Measurements from ENCODE around the gene SP7. TPM values are rescaled to one million over a fixed set of nuclear protein-coding genes. Genes with fewer than 3 reads are reported as not detected.

Gene SP7
- total and polyA plus RNA-seq, 4 donors = not detected

DNA sequence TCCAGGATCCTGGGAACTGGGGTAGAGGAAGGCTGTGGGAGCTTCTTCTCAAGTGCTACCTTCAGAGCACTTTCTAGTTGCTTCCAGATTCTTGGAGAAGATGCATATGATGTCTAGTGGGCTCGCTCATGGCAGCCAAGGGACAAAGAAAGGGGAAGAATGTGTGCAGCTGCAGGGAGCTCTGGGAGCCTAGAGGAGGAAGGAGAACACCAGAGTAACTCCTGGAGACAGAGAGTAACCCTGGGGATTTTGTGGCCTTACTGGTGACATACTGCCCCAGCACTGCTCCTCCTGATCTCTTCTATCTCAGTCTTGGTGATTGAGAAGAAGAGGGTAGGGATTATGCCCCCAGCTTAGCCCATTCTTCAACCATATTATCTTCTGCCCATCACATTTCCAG lies 10.3 kb upstream of the SP7 start:
- H3K4me1 ChIP-seq (ENCODE audit: control insufficient read depth in 5 of 5, insufficient read depth in 5 of 5, low read length in 5 of 5) = peaks cover 0 to 15% (median 3%) of the 10 kb centered on the region in 5 donors

GRCh38 chr12:53345486-53346188 lies 9.5 kb upstream of the SP7 start:
- Histone ChIP-seq H3K9ac (ENCODE audit: insufficient read depth in 1 of 2, low read length in 2 of 2) (no peak overlapping the region), H3K27ac (ENCODE audit: low read depth in 1 of 2, low read length in 1 of 2) (peak overlapping the region; percentile 72 to 81), H3K27me3 (ENCODE audit: control insufficient read depth in 3 of 3, insufficient read depth in 3 of 3, low read length in 2 of 3) (peaks cover 0 to 3% (median 0%) of the 10 kb centered on the region in 3 donors), H3K4me1 (ENCODE audit: control insufficient read depth in 5 of 5, insufficient read depth in 5 of 5, low read length in 5 of 5) (peaks cover 0 to 15% (median 3%) of the 10 kb centered on the region in 5 donors), H3K9me3 (ENCODE audit: control insufficient read depth in 4 of 4, insufficient read depth in 3 of 4, low read length in 3 of 4) (no peaks in the 10 kb centered on the region), H3K36me3 (ENCODE audit: control insufficient read depth in 4 of 4, insufficient read depth in 4 of 4, low read length in 4 of 4) (no peaks in the 10 kb centered on the region), H3K4me3 (no peak overlapping the region)
- TF ChIP-seq, protein P1, sequence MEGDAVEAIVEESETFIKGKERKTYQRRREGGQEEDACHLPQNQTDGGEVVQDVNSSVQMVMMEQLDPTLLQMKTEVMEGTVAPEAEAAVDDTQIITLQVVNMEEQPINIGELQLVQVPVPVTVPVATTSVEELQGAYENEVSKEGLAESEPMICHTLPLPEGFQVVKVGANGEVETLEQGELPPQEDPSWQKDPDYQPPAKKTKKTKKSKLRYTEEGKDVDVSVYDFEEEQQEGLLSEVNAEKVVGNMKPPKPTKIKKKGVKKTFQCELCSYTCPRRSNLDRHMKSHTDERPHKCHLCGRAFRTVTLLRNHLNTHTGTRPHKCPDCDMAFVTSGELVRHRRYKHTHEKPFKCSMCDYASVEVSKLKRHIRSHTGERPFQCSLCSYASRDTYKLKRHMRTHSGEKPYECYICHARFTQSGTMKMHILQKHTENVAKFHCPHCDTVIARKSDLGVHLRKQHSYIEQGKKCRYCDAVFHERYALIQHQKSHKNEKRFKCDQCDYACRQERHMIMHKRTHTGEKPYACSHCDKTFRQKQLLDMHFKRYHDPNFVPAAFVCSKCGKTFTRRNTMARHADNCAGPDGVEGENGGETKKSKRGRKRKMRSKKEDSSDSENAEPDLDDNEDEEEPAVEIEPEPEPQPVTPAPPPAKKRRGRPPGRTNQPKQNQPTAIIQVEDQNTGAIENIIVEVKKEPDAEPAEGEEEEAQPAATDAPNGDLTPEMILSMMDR (IDR thresholded peaks at IDR 0.05; ENCODE audit: control extremely low read depth, extremely low read depth) = no peak
- DNase-seq (peak in 2 of 3 donors; percentile 52 to 68), ATAC-seq (ENCODE audit: insufficient read depth, low FRiP score) (no peak)
- 39 to 43% methylated on average over 10 of the region's 10 CpGs for WGBS, 2 donors

More for the DNA sequence above, 10.3 kb upstream of the SP7 start:
- Histone ChIP-seq H3K4me3 (no peak overlapping the region), H3K9ac (ENCODE audit: insufficient read depth in 1 of 2, low read length in 2 of 2) (no peak overlapping the region), H3K27me3 (ENCODE audit: control insufficient read depth in 3 of 3, insufficient read depth in 3 of 3, low read length in 2 of 3) (no peaks in the 10 kb centered on the region), H3K9me3 (ENCODE audit: control insufficient read depth in 4 of 4, insufficient read depth in 3 of 4, low read length in 3 of 4) (no peaks in the 10 kb centered on the region), H3K36me3 (ENCODE audit: control insufficient read depth in 4 of 4, insufficient read depth in 4 of 4, low read length in 4 of 4) (no peaks in the 10 kb centered on the region), H3K27ac (ENCODE audit: low read depth in 1 of 2, low read length in 1 of 2) (peak overlapping the region in 1 of 2 donors; percentile 5)
- TF ChIP-seq, protein P1 (IDR thresholded peaks at IDR 0.05; ENCODE audit: control extremely low read depth, extremely low read depth) = no peak
- DNase-seq (no peak), ATAC-seq (ENCODE audit: insufficient read depth, low FRiP score) (no peak)
- WGBS, 2 donors = 43 to 87% methylated on average over 1 of the region's 1 CpG

DNA sequence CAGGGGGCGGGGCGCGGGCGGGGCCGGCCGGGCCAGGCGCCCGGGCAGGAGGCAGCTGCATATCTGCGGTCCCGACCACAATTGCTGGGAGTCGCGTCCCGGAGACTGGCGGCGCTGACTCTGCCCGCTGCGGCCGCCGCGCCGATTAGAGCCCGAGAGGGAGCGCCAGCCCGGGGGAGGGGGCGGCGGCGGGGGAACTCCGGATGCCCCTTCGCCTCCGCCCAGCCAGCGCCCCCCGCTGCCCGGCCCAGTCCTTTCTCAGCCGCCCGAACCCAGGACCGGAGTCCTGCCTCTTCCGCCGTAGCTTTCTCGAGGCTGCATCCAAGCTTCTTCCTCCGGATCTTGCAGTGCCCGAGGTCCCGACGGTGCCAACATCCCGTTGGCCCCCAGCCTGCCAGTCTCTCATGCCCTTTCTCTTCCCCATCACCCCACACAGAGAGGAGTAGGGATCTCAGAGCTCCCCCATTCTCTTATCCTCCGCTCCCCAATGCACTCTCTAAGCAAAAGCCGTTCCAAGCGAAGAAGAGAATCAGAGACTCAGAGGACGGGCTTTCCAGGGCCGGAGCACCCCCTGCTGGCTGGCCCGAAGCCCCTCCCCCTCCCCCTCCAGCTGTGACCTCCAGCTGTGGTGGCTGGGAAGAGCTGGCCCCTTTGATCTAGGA lies 8.8 kb upstream of the SP7 start:
- Histone ChIP-seq H3K9me3 (ENCODE audit: control insufficient read depth in 4 of 4, insufficient read depth in 3 of 4, low read length in 3 of 4) (no peaks in the 10 kb centered on the region), H3K4me1 (ENCODE audit: control insufficient read depth in 5 of 5, insufficient read depth in 5 of 5, low read length in 5 of 5) (peaks cover 0 to 15% (median 3%) of the 10 kb centered on the region in 5 donors), H3K9ac (ENCODE audit: insufficient read depth in 1 of 2, low read length in 2 of 2) (peak overlapping the region; percentile 63 to 86), H3K4me3 (peak overlapping the region; percentile 16), H3K27me3 (ENCODE audit: control insufficient read depth in 3 of 3, insufficient read depth in 3 of 3, low read length in 2 of 3) (peaks cover 0 to 3% (median 0%) of the 10 kb centered on the region in 3 donors), H3K36me3 (ENCODE audit: control insufficient read depth in 4 of 4, insufficient read depth in 4 of 4, low read length in 4 of 4) (no peaks in the 10 kb centered on the region), H3K27ac (ENCODE audit: low read depth in 1 of 2, low read length in 1 of 2) (peak overlapping the region; percentile 72 to 81)
- DNase-seq = peak; percentile 93 to 94 (median 93)
- TF ChIP-seq, protein P1 (IDR thresholded peaks at IDR 0.05; ENCODE audit: control extremely low read depth, extremely low read depth) = peak; percentile 53
- ATAC-seq (ENCODE audit: insufficient read depth, low FRiP score) = peak; percentile 81
- WGBS, 2 donors = 1 to 2% methylated on average over 33 to 50 of the region's 50 CpGs
